HG02852 (cell line): Measurements from ENCODE around the gene ZDHHC14.

Experiments used
- ATAC-seq: cut with Tn5 transposase; IDR thresholded peaks from one replicate; pipeline ENCODE4 v1.9.1; 2021; ENCODE audit warnings: mild to moderate bottlenecking, moderate library complexity; ENCODE audit not compliant: unreplicated experiment

The ZDHHC14 gene

DNA sequence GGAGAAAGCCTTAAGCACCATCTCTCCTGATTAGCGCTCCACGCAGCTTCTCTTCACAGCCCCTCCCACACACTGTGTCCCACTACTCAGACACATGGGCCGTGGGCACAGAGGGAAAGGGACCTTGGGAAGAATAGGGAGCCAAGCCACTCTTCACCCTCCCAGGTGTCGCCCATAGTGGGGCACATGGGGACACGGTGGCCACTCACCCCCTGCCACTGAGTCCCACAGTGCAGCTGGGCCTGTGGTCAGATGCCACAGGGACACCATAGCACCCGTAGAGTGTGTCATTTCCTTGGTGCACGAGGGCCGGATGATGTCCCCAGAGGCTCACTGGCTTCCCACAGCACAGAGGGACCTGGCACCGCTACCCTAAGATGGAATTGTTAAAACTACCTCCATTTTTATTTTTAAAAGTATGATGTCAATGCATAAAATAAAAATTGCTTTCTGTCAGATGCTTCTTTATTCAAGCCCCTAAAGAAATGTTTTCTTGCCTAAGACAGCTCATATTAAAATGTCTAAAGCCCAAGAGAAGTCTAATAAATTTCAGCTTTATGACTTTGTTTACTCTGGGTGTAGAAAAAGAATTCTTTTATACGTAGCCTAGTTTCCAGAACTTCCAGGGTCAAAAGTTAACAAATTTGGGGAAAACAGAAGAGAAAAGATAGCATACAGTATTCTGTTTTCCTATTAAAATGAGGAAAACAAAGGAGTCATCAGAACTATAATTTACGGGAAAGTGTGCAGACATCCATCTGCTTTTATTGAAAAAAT, 251.0 kb downstream of the ZDHHC14 start:
- no peak for ATAC-seq

DNA sequence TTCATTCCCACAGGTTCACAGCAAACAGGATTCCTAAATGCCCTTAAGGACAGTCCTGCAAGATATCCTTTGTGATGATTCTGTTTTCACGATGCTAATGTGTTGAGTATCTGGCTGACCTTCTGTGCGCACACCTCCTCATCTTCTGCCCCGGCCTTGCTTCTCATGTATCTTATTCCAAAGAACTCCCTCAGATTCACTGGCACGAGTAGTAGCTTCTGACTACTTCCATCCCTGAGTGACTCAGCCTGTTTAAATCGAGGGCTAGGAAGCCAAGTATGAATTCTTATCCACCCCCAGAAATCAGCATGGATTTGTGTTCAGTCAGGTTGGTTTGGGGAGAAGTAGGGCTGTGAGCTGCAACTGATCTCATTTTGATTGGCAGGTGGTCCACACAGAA, 251.8 kb downstream of the ZDHHC14 start:
- no peak for ATAC-seq

DNA sequence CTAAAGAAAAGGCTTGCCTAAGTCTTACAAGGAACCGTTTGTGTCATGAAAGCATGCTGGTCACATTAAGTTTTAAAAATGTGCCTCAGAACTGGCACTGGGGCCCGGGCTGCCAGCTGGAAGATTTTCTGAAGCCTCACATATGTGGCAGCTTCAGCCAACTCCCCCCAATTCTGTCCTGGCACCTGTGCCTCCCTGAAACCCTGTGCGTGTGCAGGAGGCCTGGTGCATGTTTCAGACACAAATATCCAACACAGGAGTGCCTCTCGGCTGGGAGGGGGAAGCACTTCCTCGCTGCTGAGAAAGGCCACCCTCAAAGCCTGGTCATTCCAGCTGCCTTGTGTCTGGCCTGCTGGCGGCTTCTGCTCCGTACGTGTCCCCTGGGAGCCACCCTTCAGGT, 253.6 kb downstream of the ZDHHC14 start:
- no peak for ATAC-seq

DNA sequence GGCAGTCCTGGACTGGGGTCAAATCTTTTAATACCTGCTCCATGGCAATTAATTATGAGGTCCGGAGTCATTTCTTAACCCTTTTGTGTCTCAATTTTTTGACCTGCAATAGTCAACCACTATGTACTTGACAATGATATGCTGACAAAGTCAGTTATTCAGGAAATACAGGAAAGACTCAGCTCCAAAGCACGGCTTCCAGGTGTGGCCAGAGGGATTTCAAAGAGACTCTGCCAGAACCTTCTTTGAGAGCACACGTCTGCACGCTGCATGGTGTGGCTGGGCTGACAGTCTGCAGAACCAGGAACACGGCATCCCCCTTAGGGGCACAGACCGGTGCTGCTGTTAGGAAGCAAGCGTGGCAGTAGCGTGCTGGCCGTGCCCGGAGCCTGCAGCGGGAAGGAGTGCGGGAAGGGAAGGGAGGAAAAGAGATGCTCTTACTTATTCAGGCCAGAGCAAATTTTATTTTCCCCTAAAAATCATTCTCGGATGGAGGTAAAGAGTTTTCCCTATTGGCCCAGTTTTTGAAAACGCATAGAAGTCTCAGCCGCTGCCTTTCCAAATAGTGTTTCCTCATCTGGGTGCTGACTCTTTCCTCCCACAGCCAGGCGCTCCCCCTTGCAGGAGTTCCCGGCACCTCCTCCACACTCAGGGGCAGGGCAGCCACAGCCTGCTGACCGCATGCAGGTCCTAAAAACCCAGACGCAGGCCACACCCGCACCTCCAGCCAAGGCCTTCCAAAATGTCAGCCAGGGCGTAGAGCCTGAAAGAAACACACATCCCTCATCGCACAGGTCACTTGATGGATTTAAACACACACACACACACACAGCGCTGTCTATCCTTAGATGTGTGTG, 254.6 kb downstream of the ZDHHC14 start:
- ATAC-seq, result no peak

DNA sequence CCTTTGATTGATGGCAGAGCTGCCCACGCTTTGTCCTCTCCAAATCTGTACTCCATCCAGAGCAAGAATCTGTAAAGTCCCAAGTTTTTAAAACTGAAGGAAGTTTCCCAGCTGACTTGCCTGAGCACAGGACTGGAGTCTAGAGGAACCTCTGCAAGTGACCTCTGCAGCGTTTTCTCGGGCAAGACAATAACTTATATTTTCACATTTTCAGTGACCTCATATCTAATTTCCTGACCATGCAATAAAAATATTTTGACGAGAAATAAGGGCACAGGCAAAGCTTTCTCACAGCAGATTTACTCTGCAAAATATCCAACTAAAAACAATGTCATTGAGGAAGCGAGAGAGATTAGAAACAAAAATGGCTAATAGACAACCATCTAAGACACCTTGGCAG, 256.5 kb downstream of the ZDHHC14 start:
- ATAC-seq, result no peak

DNA sequence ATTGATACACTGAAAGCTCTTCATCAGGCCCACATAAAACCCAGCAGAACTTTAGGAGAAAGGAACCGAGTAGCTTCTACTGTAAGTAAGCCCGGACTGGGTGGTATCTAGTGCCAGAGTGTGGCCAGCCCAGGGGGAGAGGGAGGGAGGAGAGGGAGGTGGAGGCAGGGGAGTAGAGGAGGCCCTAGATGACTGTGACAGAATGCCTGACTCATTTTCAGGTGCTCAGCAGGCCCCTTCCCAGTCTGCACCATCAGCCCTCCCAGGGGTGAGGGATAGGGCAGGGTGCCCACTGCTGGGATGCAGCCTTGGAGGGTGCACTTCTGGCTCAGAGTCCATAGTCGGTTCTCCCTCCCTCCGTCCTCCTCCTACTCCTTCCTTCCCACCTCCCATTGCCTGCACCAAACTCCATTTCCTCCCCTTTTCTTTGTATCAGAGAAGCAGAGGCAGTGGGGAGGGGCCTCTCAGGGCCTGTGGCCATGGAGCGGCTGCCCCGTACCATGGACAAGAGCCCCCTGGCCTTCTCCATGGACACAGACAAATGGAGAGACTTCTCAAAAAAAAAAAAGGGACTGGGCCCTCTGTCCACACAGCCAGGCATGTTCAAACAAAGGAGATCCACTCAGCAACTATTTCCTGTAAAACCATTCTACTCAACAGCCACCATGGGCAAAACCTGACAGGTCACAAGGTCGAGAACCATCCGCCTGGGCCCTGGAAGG, 257.1 kb downstream of the ZDHHC14 start:
- no peak for ATAC-seq

DNA sequence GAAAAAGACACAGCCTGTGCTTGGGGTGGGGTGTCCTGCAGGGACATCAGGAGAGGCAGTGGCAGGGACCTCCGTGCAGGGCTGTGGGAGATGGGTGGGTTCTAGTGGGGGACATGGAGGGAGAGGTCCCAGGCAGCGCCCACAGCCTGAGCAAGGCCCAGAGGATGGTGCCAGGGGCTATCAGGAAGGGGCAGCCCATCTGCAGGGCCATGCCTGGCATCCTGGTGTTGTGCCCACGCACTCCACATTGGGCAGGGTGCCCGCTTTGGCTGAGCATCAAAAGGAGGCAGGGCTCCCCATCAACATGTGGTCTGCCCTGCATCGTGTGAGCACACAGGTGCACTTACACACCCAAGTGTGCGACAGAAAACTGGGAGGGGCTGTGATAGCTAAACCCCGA, 257.8 kb downstream of the ZDHHC14 start:
- ATAC-seq, result no peak

DNA sequence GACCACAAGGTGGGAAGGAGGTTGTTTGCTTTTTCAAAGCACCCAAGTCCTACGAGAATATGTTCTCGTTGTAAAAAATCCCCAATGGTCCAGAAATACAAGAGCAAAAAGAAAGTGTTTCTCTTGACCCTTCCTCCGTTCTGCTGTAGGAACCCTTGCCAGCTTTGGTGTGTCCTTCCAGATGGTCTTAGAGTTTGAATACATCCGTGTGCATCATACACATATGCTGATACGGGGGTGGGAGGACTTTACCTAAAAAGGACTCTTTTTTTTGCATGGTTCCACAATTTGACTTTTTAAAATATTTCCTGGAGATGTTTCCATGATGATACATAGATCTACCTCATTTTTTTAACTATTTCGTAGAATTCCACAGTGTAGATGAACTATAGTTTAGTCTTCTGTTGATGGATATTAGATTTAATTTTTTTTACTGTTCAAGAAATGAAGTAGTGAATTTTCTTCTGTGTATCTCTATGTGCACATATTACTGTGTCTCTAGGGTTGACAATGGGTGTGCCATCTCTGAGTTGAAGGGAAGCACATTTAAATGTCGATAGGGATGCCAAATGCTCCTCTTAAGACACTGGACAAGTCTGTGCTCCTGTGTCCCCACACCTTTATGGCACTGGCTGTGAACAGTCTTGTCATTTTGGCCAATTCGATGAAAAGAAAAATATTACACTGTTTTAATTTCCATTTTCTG, 259.9 kb downstream of the ZDHHC14 start:
- ATAC-seq, result no peak

DNA sequence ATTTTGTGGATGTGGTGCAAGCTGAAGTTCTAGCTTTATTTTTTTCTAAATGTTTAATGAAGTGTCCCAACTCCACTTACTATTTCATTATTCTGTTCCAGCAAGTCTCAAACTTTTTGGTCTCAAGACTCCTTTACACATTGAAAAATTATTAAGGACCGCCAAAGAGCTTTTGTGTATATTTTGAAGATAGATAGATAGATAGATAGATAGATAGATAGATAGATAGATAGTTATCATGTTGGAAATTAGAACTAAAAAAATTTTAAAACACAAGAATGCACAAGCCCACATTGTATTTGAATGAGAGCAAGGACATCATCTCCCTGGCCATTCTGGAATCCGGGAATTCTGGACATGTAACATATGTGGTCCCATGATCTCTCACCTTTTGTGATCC, 260.8 kb downstream of the ZDHHC14 start:
- ATAC-seq, result no peak

DNA sequence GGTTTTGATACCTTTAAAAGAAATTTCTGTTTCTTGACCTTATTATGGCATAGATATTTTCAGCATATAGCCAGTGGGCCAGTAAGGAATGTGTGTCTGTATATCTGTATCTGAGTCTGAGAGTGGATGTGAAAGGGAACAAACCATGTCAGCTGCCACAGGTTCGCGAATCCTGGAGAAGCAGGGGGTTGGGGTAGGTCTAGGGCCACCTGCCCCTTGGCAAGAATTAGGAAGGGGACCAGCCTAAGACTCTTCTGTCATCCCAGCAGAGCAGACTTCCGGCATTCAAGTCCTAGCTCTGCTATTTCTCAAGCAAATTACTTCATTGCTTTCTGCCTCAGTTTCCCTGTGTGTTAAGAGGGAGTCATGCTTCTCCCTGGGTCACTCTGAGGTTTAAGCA, 261.7 kb downstream of the ZDHHC14 start:
- ATAC-seq, result no peak

DNA sequence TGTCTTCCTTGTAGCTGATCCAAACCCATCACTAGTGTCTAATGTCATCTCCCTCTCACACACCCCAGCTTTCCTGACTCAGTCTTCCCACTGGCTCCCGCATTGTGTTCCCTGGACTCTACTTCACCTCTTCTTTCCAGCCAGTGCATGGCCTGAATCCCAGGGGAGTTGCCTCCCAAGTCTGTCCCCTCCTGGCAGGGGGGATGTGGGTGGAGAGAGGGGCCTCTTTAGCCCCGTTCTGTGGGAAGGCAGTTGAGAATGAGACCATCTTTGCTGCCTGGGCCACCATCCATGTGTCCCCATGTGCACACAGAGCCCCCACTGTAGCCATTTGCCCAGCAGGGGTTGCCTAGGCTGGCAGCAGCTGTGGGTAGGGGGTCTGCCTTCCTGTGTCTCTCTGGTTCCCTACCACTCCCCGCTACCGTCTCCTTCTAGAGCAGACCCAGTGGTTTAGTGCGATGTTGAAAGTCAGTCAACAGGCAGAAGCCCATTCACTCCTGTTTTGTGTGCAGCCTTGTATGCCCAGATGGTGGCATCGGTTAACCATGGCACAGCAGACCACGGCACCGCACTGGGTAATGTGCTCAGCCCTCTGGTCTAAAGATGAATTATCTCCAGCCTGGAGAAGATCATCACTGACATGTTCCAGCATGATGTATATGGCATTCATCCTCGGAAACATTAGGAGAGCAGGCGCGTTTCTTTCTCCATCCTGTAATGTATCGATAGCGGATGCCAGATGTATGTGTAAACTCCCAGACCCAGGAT, 263.2 kb downstream of the ZDHHC14 start:
- no peak for ATAC-seq

DNA sequence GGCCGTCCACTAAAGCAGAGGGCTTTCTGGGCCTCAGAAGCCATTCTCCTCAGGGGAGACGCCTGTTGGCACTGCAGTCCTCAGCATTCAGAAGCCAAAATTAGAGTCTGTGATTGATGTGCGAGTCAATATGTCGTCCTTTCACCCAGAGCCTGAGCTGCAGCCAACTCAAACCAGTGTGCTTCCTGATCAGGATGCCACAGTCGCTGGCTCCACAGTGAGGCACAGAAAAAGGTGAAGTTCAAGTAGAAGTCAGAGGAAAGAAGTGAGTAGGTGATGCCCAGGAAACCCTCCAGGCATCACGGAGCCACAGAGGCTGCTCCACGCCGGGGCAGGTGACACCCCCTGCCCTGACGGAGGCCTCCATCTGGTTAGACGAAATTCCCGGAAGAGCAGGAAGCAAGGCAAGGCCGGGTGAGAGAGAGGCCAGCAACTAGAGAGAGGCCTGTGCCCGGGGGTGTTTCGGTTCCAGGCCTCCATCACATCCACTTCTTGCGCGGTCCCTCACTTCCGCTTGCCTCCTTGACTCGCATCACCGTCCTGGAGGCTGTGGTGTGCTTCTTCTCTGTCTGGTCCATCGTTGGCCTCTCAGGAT, 264.3 kb downstream of the ZDHHC14 start:
- no peak for ATAC-seq

DNA sequence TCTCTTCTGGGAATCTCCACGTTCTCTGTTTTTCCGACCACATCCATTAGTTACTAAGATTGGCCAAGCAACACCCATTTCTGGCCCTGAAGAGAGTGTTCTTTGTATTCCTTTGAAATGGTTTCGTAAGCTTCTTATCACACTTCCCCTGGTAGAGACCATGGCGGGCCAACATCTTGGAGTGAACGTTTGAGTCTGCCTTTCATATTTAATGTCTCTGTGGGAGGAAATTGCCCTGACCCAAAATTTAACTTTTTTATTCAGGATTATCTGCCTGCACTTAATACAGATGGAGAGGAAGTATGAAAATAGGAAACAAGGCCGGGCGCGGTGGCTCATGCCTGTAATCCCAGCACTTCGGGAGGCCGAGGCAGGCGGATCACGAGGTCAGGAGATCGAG, 265.0 kb downstream of the ZDHHC14 start:
- no peak for ATAC-seq

DNA sequence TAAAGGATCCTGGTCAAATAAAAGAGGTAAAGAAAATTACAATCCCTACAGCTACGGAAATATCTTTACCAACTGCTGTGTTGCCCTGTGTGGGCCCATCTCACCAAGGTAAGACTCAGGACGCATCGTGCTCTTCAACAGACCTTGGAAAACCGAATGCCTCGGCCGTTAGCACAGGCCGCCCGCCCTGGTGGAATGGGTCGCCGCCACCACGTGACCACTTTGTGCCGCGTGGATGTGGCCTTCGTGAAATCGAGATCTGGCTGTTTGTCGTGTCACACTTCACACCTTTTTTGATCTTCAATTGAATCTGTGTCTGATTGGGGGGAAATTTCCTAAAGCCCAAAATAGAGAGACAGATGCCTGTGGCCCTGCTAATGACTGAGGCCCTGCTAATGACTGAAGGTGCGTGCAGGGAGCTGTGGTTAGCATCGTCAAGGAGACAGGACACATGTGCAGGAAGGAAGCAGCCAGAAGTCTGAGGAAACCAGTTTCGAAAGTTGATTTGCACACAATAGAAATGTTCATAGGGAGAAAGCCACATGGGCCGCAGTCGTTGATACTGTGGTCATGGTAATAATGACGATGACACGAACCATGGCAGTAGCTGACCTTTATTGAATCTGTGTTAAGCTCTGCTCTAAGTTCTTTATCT, 266.4 kb downstream of the ZDHHC14 start:
- no peak for ATAC-seq

DNA sequence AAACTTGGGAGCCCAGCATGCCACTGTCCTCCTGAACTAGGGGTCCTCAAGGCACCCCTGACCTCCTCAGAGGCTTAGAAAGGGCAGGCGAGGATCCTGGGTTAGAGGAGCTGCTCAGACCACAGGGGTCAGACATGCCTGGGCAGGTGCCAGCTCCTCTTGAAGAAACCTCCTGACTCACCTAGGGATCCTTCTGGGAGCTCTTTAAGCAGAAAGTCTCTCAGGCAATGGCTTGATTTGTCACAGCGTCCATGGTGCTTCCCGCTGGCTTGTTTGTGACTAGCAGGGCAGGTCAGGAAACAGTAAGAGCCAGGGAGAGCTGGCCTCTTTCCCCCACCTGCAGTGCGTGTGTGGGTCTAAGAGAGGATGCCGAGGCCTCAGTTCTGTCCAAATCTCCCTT, 267.6 kb downstream of the ZDHHC14 start:
- no peak for ATAC-seq

DNA sequence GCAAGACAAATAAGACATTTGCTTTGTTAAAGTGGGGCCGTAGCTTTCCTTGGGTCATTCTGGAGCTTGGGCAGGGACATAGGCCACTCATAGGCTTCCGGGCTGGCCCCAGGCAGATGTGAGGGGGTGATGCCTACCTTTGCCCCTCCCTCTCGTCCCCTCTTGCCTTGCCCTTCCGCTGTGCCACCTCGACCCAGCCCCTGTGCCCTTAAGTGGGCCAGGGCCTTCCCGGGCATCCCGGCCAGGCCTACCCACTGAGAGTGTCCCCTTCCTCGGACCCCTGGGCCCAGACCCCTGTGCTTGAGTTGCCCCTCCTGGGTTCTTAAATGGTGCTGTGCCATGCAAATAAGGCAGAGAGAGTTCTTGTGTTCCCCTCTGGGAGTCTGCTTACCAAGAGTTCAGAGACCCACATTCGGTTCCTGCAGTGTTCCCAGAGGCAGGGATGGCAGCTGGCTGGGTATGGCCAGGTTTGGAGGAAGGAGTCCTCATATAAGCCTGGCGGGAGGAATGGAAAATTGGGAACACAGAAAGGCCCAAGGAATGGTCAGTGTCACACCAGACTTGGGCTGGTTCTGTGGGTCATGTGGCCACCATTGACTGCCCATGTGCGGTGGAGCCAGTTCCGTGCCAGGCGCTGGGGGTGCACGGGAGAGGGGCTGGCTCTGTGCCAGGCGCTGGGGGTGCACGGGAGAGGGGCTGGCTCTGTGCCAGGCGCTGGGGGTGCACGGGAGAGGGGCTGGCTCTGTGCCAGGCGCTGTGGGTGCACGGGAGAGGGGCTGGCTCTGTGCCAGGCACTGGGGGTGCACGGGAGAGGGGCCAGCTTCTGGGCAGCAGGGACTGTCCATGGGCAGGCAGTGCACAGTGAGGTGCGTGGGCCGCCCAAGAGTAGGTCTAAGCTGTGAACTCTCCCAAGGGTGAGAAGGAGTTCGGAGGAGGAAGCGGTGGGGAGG, 268.6 kb downstream of the ZDHHC14 start:
- ATAC-seq, result no peak

DNA sequence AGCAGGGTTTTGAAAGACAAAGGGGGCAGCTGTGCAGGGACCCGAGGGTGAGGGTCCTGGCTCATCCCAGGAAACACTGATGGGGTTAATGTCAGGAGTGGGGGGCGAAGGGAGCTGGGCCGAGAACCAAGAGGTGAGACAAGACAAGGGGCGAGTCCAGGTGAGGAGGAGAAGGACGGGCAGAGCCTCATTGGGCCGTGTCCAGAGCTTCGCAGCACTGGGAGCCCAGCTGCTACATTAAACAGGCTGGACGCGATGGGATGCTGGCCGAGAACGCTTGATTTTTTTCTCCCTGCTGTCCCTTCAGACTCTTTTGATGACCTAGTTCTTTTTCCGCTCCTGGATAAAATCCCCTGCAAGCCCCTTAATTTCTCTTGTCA, 269.3 kb downstream of the ZDHHC14 start:
- no peak for ATAC-seq

DNA sequence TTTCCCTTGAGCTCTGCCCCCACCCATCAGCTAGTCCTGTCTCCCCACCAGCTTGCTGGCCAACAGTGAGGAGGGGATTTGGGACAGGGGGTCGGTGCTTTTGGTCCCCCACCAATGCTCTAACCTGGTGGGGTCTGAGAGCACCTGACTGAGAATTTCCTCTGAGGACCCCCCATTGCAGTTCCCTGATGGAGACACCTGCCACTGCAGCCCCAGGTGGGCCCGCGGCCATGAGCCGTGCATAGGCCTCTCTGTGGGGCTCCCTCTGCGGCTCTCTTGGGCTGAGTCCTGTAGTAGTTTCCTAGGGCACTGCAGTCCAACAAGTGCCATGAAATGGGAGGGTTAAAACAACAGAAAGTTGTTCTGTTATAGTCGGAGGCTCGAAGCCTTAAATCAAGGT, 269.8 kb downstream of the ZDHHC14 start:
- ATAC-seq, result no peak
